A673 (cell line): ENCODE data around the gene ZNF80. TPM values are rescaled to one million over a fixed set of nuclear protein-coding genes. Genes with fewer than 3 reads are reported as not detected.
"Not testable (repeated sequence)": the region's sequence is repeated elsewhere in the genome, so short reads cannot be mapped to it uniquely, and the experiment has no call there.

Experiments used
- BruUV-seq: library from RNA; stranded (reverse); fragments of 400-500 nt; replicated peaks from 2 replicates; lab custom pipeline; 2021; lab: Mats Ljungman, UMichigan
- CTCF ChIA-PET: fragments of 300-600 bp; sonication (Branson Sonifier 250); formaldehyde crosslinking; loops from one replicate; lab custom pipeline; 2022; ENCODE audit warnings: antibody characterized with exemption; lab: Charles Lee
- POLR2A ChIA-PET: fragments of 300-600 bp; sonication (Branson Sonifier 250); formaldehyde crosslinking; loops from one replicate; lab custom pipeline; 2022; ENCODE audit warnings: antibody characterized with exemption; ENCODE audit not compliant: low non-redundant PET; lab: Charles Lee
- DNase-seq: peaks from one replicate; pipeline ENCODE4 v3.0.0-alpha.2; 2015; ENCODE audit warnings: low spot score
- H3K27ac ChIP-seq: fragments of 200-600 bp; sonication (generic); 2 replicates; pipeline ENCODE4 v1.5.1; 2016; ENCODE audit warnings: mixed run types, low read depth, mild to moderate bottlenecking, mixed read lengths, antibody characterized with exemption, low read length; ENCODE audit not compliant: poor library complexity, severe bottlenecking
- H3K27me3 ChIP-seq: fragments of 200-600 bp; sonication (generic); replicated peaks from 2 replicates; pipeline ENCODE4 v1.6.1; 2017; ENCODE audit warnings: mixed run types, low read depth, mild to moderate bottlenecking, mixed read lengths, antibody characterized with exemption, low read length; ENCODE audit not compliant: insufficient read depth, poor library complexity
- H3K36me3 ChIP-seq: fragments of 200-600 bp; sonication (generic); 2 replicates; pipeline ENCODE4 v1.6.1; 2016; ENCODE audit warnings: mixed run types, mild to moderate bottlenecking, mixed read lengths, antibody characterized with exemption, low read length; ENCODE audit not compliant: insufficient read depth, poor library complexity, severe bottlenecking
- H3K4me1 ChIP-seq: fragments of 200-600 bp; sonication (generic); 2 replicates; pipeline ENCODE4 v1.6.1; 2017; ENCODE audit warnings: mixed run types, mild to moderate bottlenecking, mixed read lengths, antibody characterized with exemption, low read length; ENCODE audit not compliant: insufficient read depth, poor library complexity, severe bottlenecking
- H3K4me3 ChIP-seq: fragments of 200-600 bp; sonication (generic); 2 replicates; pipeline ENCODE4 v1.5.1; 2016; ENCODE audit warnings: low read depth, mixed run types, mild to moderate bottlenecking, mixed read lengths, low read length; ENCODE audit not compliant: poor library complexity, severe bottlenecking
- H3K9me3 ChIP-seq: fragments of 200-600 bp; sonication (generic); 2 replicates; pipeline ENCODE4 v1.6.1; 2016; ENCODE audit warnings: mixed run types, low read depth, mild to moderate bottlenecking, mixed read lengths, antibody characterized with exemption, low read length; ENCODE audit not compliant: poor library complexity, severe bottlenecking
- CTCF ChIP-seq: fragments of 300-800, 200-600 bp; sonication (generic); conservative IDR thresholded peaks from 2 replicates; pipeline ENCODE4 v1.5.1; 2017; ENCODE audit warnings: low read depth, mild to moderate bottlenecking, antibody characterized with exemption, low read length, moderate library complexity, mixed read lengths
- EZH2 ChIP-seq: fragments of 200-600 bp; sonication (generic); IDR thresholded peaks from 2 replicates; pipeline ENCODE4 v1.6.1; 2017; ENCODE audit warnings: borderline replicate concordance, low read depth, mild to moderate bottlenecking, mixed read lengths, antibody characterized with exemption, low read length; ENCODE audit not compliant: poor library complexity, severe bottlenecking
- intact Hi-C: fragments of 100-400 bp; cut with micrococcal nuclease; formaldehyde crosslinking; loops from one replicate; pipeline ENCODE4 v1.10.0; 2022; ENCODE audit not compliant: unreplicated experiment
- total RNA-seq: library from RNA; stranded (reverse); gene quantifications from 2 replicates; pipeline ENCODE4 v1.2.3, GENCODE V29; 2021

Gene ZNF80
- total RNA-seq, 1 experiment from 2014 or later = not detected

- no TSS peak for BruUV-seq
- no peaks in the 10 kb centered on the region for H3K36me3 ChIP-seq
- TF ChIP-seq CTCF = no peak
- DNase-seq = no peak
- H3K27ac ChIP-seq = no peak overlapping the region
- intact Hi-C loops = no loop called here
- no peaks in the 10 kb centered on the region for H3K4me1 ChIP-seq
- ChIA-PET CTCF (no interaction called here), POLR2A (no interaction called here)
- no peak overlapping the region for H3K4me3 ChIP-seq
- H3K9me3 ChIP-seq = no peaks in the 10 kb centered on the region
- H3K27me3 ChIP-seq = no peaks in the 10 kb centered on the region
Measured at GRCh38 chr3:114252954-114253353, 15.6 kb upstream of the ZNF80 start.

- ChIA-PET CTCF (interaction anchor here (0.5 kb wide), 1 partner anchor 141 kb away, joined by 4 read pairs; no protein-coding TSS in a partner anchor), POLR2A (no interaction called here)
- H3K4me1 ChIP-seq = no peaks in the 10 kb centered on the region
- intact Hi-C loops = no loop called here
- DNase-seq = no peak
- H3K9me3 ChIP-seq = no peaks in the 10 kb centered on the region
- no peaks in the 10 kb centered on the region for H3K36me3 ChIP-seq
- H3K27me3 ChIP-seq = no peaks in the 10 kb centered on the region
- BruUV-seq = no TSS peak
- H3K4me3 ChIP-seq = no peak overlapping the region
- no peak for TF ChIP-seq EZH2
- TF ChIP-seq CTCF = no peak
- no peak overlapping the region for H3K27ac ChIP-seq
Measured at GRCh38 chr3:114242947-114243346, 5.6 kb upstream of the ZNF80 start.

- H3K36me3 ChIP-seq = no peaks in the 10 kb centered on the region
- no peak overlapping the region for H3K27ac ChIP-seq
- ChIA-PET CTCF (no interaction called here), POLR2A (no interaction called here)
- H3K4me1 ChIP-seq = no peaks in the 10 kb centered on the region
- no peaks in the 10 kb centered on the region for H3K9me3 ChIP-seq
- no peak overlapping the region for H3K4me3 ChIP-seq
- DNase-seq = no peak
- no TSS peak for BruUV-seq
- no peaks in the 10 kb centered on the region for H3K27me3 ChIP-seq
- intact Hi-C loops = no loop called here
- TF ChIP-seq EZH2 = no peak
- TF ChIP-seq CTCF = no peak
Measured at GRCh38 chr3:114241262-114241661, 3.9 kb upstream of the ZNF80 start.

GRCh38 chr3:114238146-114238785 is 888 bp upstream of the ZNF80 start:
- DNase-seq, H3K27ac ChIP-seq, H3K27me3 ChIP-seq, BruUV-seq, CTCF ChIA-PET, H3K4me3 ChIP-seq, H3K36me3 ChIP-seq, intact Hi-C loops, H3K9me3 ChIP-seq, POLR2A ChIA-PET, H3K4me1 ChIP-seq: not testable (repeated sequence)
